ENCODE results near the gene TAX1BP1. TPM values are rescaled to one million over a fixed set of nuclear protein-coding genes. Genes with fewer than 3 reads are reported as not detected.

Gene TAX1BP1
- total and polyA plus RNA-seq, 2 of the 13 experiments (the other 11 are each of a cell fraction or from before 2014, with no cell fraction given): 95.2 to 98.9 TPM

DNA sequence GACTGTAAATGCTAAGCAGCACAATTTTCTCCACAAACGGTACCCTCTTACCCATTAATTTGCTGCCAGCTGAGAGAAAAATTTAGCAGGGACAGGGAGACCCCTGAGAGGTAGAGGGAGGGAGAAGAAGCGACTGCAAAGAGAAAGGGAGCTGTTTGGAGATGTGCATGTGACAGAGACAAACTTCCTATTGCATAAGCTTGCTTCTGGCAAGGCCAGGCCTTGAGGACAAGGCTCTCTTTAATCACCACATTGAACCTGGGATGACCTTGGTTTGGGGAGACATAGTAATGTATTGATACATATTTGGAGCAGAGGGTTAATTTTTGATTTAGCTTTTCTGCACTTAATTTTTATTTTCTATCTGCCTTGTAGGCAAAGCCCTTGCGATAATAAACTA, 46.2 kb upstream of the TAX1BP1 start (continued):
- TF ChIP-seq, protein P1, sequence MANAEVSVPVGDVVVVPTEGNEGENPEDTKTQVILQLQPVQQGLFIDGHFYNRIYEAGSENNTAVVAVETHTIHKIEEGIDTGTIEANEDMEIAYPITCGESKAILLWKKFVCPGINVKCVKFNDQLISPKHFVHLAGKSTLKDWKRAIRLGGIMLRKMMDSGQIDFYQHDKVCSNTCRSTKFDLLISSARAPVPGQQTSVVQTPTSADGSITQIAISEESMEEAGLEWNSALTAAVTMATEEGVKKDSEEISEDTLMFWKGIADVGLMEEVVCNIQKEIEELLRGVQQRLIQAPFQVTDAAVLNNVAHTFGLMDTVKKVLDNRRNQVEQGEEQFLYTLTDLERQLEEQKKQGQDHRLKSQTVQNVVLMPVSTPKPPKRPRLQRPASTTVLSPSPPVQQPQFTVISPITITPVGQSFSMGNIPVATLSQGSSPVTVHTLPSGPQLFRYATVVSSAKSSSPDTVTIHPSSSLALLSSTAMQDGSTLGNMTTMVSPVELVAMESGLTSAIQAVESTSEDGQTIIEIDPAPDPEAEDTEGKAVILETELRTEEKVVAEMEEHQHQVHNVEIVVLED (CRISPR knock-in tag; IDR thresholded peaks at IDR 0.05; ENCODE audit: borderline replicate concordance): no peak
- TF ChIP-seq, protein P2, sequence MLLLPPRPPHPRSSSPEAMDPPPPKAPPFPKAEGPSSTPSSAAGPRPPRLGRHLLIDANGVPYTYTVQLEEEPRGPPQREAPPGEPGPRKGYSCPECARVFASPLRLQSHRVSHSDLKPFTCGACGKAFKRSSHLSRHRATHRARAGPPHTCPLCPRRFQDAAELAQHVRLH (CRISPR knock-in tag; IDR thresholded peaks at IDR 0.05; ENCODE audit: borderline replicate concordance, low read depth): peak; percentile 69; the same call in 1 of the 2 replicates
- TF ChIP-seq ZNF296 (CRISPR knock-in tag; conservative IDR thresholded peaks at IDR 0.05) (no peak), ZNF136 (CRISPR knock-in tag; IDR thresholded peaks at IDR 0.05; ENCODE audit: low read depth) (no peak), ZNF441 (CRISPR knock-in tag; IDR thresholded peaks at IDR 0.05; ENCODE audit: borderline replicate concordance) (no peak), ZKSCAN5 (CRISPR knock-in tag; IDR thresholded peaks at IDR 0.05) (no peak), ZSCAN5A (CRISPR knock-in tag; IDR thresholded peaks at IDR 0.05; ENCODE audit: borderline replicate concordance) (0 out of 2 replicates have a peak, but pooled peaks have one; percentile 21), ZBTB10 (CRISPR knock-in tag; IDR thresholded peaks at IDR 0.05; ENCODE audit: borderline replicate concordance) (no peak), ZFP37 (CRISPR knock-in tag; IDR thresholded peaks at IDR 0.05; ENCODE audit: borderline replicate concordance) (no peak), PBX3 (CRISPR knock-in tag; IDR thresholded peaks at IDR 0.05; ENCODE audit: borderline replicate concordance) (no peak), RARA (CRISPR knock-in tag; IDR thresholded peaks at IDR 0.05) (peak; percentile 97), SAP130 (CRISPR knock-in tag; IDR thresholded peaks at IDR 0.05; ENCODE audit: low read depth) (peak; percentile 72), GFI1 (CRISPR knock-in tag; IDR thresholded peaks at IDR 0.05; ENCODE audit: borderline replicate concordance) (no peak), CCAR2 (optimal IDR thresholded peaks at IDR 0.05; ENCODE audit: low read depth, low read length) (no peak), EEA1 (CRISPR knock-in tag; IDR thresholded peaks at IDR 0.05; ENCODE audit: borderline replicate concordance) (no peak), ZNF629 (CRISPR knock-in tag; conservative IDR thresholded peaks at IDR 0.05) (no peak), NONO (IDR thresholded peaks at IDR 0.05) (no peak), NONO (CRISPR knock-in tag; conservative IDR thresholded peaks at IDR 0.05) (0 out of 2 replicates have a peak, but pooled peaks have one; percentile 23), GRHL1 (CRISPR knock-in tag; conservative IDR thresholded peaks at IDR 0.05) (no peak), SETDB1 (CRISPR knock-in tag; IDR thresholded peaks at IDR 0.05; ENCODE audit: borderline replicate concordance) (no peak), MZF1 (CRISPR knock-in tag; IDR thresholded peaks at IDR 0.05; ENCODE audit: borderline replicate concordance) (no peak), HHEX (CRISPR knock-in tag; IDR thresholded peaks at IDR 0.05) (no peak)
